GM19372 (cell line): ENCODE data around the gene MGAT3.

Experiments
- ATAC-seq: cut with Tn5 transposase; IDR thresholded peaks from one replicate; pipeline ENCODE4 v1.9.1; 2021; ENCODE audit warnings: mild to moderate bottlenecking, low read depth, moderate library complexity; ENCODE audit not compliant: unreplicated experiment

MGAT3 gene

GRCh38 chr22:39469681-39470450 is 13.1 kb downstream of the MGAT3 start:
- no peak for ATAC-seq

- ATAC-seq: no peak
These were observed 13.9 kb downstream of the MGAT3 start for GRCh38 chr22:39470451-39471291.

GRCh38 chr22:39471381-39472141 is 14.7 kb downstream of the MGAT3 start:
- no peak for ATAC-seq

- no peak for ATAC-seq
These were observed 16.1 kb downstream of the MGAT3 start for GRCh38 chr22:39472570-39473556.

- no peak for ATAC-seq
These were observed 17.0 kb downstream of the MGAT3 start for GRCh38 chr22:39473851-39474250.

- ATAC-seq: no peak
These were observed 17.7 kb downstream of the MGAT3 start for GRCh38 chr22:39474351-39475111.

GRCh38 chr22:39475337-39475736 is 18.5 kb downstream of the MGAT3 start:
- ATAC-seq: no peak

- no peak for ATAC-seq
These were observed 19.1 kb downstream of the MGAT3 start for GRCh38 chr22:39475902-39476301.

GRCh38 chr22:39476664-39477063 is 19.9 kb downstream of the MGAT3 start:
- ATAC-seq: no peak

GRCh38 chr22:39477542-39477941 is 20.7 kb downstream of the MGAT3 start:
- ATAC-seq: no peak

GRCh38 chr22:39478441-39478850 is 21.6 kb downstream of the MGAT3 start:
- no peak for ATAC-seq

GRCh38 chr22:39479254-39479653 is 22.4 kb downstream of the MGAT3 start:
- no peak for ATAC-seq

GRCh38 chr22:39480557-39480956 is 23.7 kb downstream of the MGAT3 start:
- no peak for ATAC-seq

GRCh38 chr22:39481054-39481453 is 24.2 kb downstream of the MGAT3 start:
- ATAC-seq: no peak

GRCh38 chr22:39481595-39481994 is 24.8 kb downstream of the MGAT3 start:
- ATAC-seq: no peak

- no peak for ATAC-seq
These were observed 26.0 kb downstream of the MGAT3 start for GRCh38 chr22:39482768-39483167.

- no peak for ATAC-seq
These were observed 30.4 kb downstream of the MGAT3 start for GRCh38 chr22:39486951-39487825.

- ATAC-seq: no peak
These were observed 31.2 kb downstream of the MGAT3 start for GRCh38 chr22:39487826-39488520.
